Cardiac muscle cell (in vitro differentiated cells and primary cell): ENCODE results near the gene GPHA2. TPM values are rescaled to one million over a fixed set of nuclear protein-coding genes. Genes with fewer than 3 reads are reported as not detected.

Source experiments
- DNase-seq, 2 donors: peaks; one replicate each; pipeline versions ENCODE4 v3.0.0 to v3.0.0-alpha.2; 2010 to 2017; ENCODE audit warnings: low read depth in 1 of 2, low spot score in 1 of 2
- H3K27ac ChIP-seq: fragments of 200-600 bp; sonication (generic); 2 replicates; pipeline ENCODE4 v1.5.1; 2016
- H3K27me3 ChIP-seq: fragments of 200-600 bp; sonication (generic); 2 replicates; pipeline ENCODE4 v1.6.0; 2016; ENCODE audit warnings: control low read depth
- H3K36me3 ChIP-seq: fragments of 200-600 bp; sonication (generic); 2 replicates; pipeline ENCODE4 v1.5.1; 2016; ENCODE audit warnings: control low read depth
- H3K4me1 ChIP-seq: fragments of 200-600 bp; sonication (generic); 2 replicates; pipeline ENCODE4 v1.8.1; 2017; ENCODE audit warnings: low read depth, mild to moderate bottlenecking, mixed run types
- H3K4me3 ChIP-seq: fragments of 200-600 bp; sonication (generic); 2 replicates; pipeline ENCODE4 v1.5.1; 2016; ENCODE audit warnings: mild to moderate bottlenecking
- H3K9me3 ChIP-seq: fragments of 200-600 bp; sonication (generic); 2 replicates; pipeline ENCODE4 v1.5.1; 2017; ENCODE audit warnings: low read depth, mild to moderate bottlenecking, control low read depth
- CTCF ChIP-seq: IDR thresholded peaks from 2 replicates; pipeline ENCODE4 v1.5.1; 2012; ENCODE audit warnings: low read depth, mild to moderate bottlenecking, low read length
- polyA plus RNA-seq: library from polyadenylated mRNA; unstranded; fragments of >200 nt; fragmentation: Nextera tagmentation; extraction: Ambion mirVana; gene quantifications from 2 replicates; pipeline ENCODE4 v1.2.1, GENCODE V29; 2016
- total RNA-seq: library from RNA; depleted of rRNA; stranded (reverse); fragments of >200 nt; gene quantifications from 2 replicates; pipeline ENCODE4 v1.2.3, GENCODE V29; 2016

The GPHA2 gene
- total and polyA plus RNA-seq, 2 experiments from 2014 or later, result 0.60 TPM; not detected in 1

- H3K27ac ChIP-seq, result no peak overlapping the region
- TF ChIP-seq CTCF, result no peak
- no peaks in the 10 kb centered on the region for H3K27me3 ChIP-seq
- H3K4me1 ChIP-seq, result no peaks in the 10 kb centered on the region
- peaks cover 49% of the 10 kb centered on the region for H3K36me3 ChIP-seq
- no peaks in the 10 kb centered on the region for H3K9me3 ChIP-seq
- H3K4me3 ChIP-seq, result no peak overlapping the region
- DNase-seq, result no peak
These were observed 25.9 kb downstream of the GPHA2 start for GRCh38 chr11:64909653-64910343.

- no peaks in the 10 kb centered on the region for H3K9me3 ChIP-seq
- TF ChIP-seq CTCF, result no peak
- no peak overlapping the region for H3K4me3 ChIP-seq
- no peak for DNase-seq
- H3K27me3 ChIP-seq, result no peaks in the 10 kb centered on the region
- H3K4me1 ChIP-seq, result no peaks in the 10 kb centered on the region
- peaks cover 49% of the 10 kb centered on the region for H3K36me3 ChIP-seq
- no peak overlapping the region for H3K27ac ChIP-seq
These were observed 26.9 kb downstream of the GPHA2 start for GRCh38 chr11:64908766-64909165.

- no peaks in the 10 kb centered on the region for H3K27me3 ChIP-seq
- H3K27ac ChIP-seq, result no peak overlapping the region
- peaks cover 54% of the 10 kb centered on the region for H3K36me3 ChIP-seq
- no peak for DNase-seq
- TF ChIP-seq CTCF, result no peak
- no peaks in the 10 kb centered on the region for H3K4me1 ChIP-seq
- H3K4me3 ChIP-seq, result no peak overlapping the region
- H3K9me3 ChIP-seq, result no peaks in the 10 kb centered on the region
These were observed 29.4 kb downstream of the GPHA2 start for GRCh38 chr11:64906314-64906635.

- Histone ChIP-seq H3K9me3 (no peaks in the 10 kb centered on the region), H3K4me1 (no peaks in the 10 kb centered on the region), H3K4me3 (no peak overlapping the region), H3K27me3 (no peaks in the 10 kb centered on the region), H3K36me3 (peaks cover 55% of the 10 kb centered on the region), H3K27ac (no peak overlapping the region)
- no peak for DNase-seq
- TF ChIP-seq CTCF, result no peak
These were observed 30.0 kb downstream of the GPHA2 start for GRCh38 chr11:64905516-64906313.

- Histone ChIP-seq H3K4me1 (no peaks in the 10 kb centered on the region), H3K4me3 (no peak overlapping the region), H3K27ac (no peak overlapping the region), H3K27me3 (no peaks in the 10 kb centered on the region), H3K36me3 (peaks cover 51% of the 10 kb centered on the region), H3K9me3 (no peaks in the 10 kb centered on the region)
- no peak for TF ChIP-seq CTCF
- no peak for DNase-seq
These were observed 32.3 kb downstream of the GPHA2 start for GRCh38 chr11:64903291-64903833.
